A549 (cell line): ENCODE measurements around the gene CEP72. TPM values are rescaled to one million over a fixed set of nuclear protein-coding genes. Genes with fewer than 3 reads are reported as not detected.

Source experiments
- ATAC-seq, 2 experiments: fragments of 200-7000 bp in 1 of 2; fragments of >200 bp in 1 of 2; cut with Nextera tagmentation in 1 of 2; cut with Tn5 transposase in 1 of 2; 3 replicates each; pipeline versions ENCODE4 v1.8.0 to v1.9.1; 2018 to 2020; ENCODE audit warnings: mild to moderate bottlenecking in 1 of 2, moderate library complexity in 1 of 2
- CTCF ChIA-PET: fragments of 300-600 bp; sonication (Branson Sonifier 250); formaldehyde crosslinking; extraction: SDS; loops from one replicate; lab custom pipeline; 2021; ENCODE audit warnings: antibody characterized with exemption, inconsistent platforms; lab: Yijun Ruan, JAX
- POLR2A ChIA-PET: fragments of 350-600 bp; formaldehyde crosslinking; extraction: SDS; loops from one replicate; lab custom pipeline; 2021; ENCODE audit warnings: antibody characterized with exemption, inconsistent platforms; lab: Yijun Ruan, JAX
- DNase-seq, 2 experiments: peaks; one replicate each; pipeline versions ENCODE4 v3.0.0 to v3.0.0-alpha.2; 2011 to 2016; ENCODE audit warnings: low read depth in 1 of 2, low spot score in 1 of 2
- FAIRE-seq: peaks from 2 replicates; lab custom pipeline; 2011; peaks lifted over from hg19 to GRCh38; lab: Jason Lieb, UNC
- H3K27ac ChIP-seq, 2 experiments: fragments of >200 bp; sonication (Bioruptor Twin); formaldehyde crosslinking; 3 replicates each; pipeline ENCODE4 v1.5.1; 2016 to 2017
- H3K4me1 ChIP-seq: fragments of >200 bp; sonication (Bioruptor Twin); formaldehyde crosslinking; 3 replicates; pipeline ENCODE4 v1.6.1; 2016
- H3K4me2 ChIP-seq: fragments of >200 bp; sonication (Bioruptor Twin); formaldehyde crosslinking; 3 replicates; pipeline ENCODE4 v1.6.1; 2016
- H3K4me3 ChIP-seq: fragments of >200 bp; sonication (Bioruptor Twin); formaldehyde crosslinking; 3 replicates; pipeline ENCODE4 v1.5.1; 2016
- H3K9me3 ChIP-seq: fragments of >200 bp; sonication (Bioruptor Twin); formaldehyde crosslinking; 3 replicates; pipeline ENCODE4 v1.6.1; 2016
- CHD2 ChIP-seq: fragments of 150-350 bp; IDR thresholded peaks from 2 replicates; pipeline ENCODE4 v1.6.1; 2014; ENCODE audit warnings: low read length; ENCODE audit not compliant: partially characterized antibody
- EHMT2 ChIP-seq: fragments of 200-600 bp; sonication (generic); IDR thresholded peaks from 2 replicates; pipeline ENCODE4 v1.6.1; 2016; ENCODE audit warnings: antibody characterized with exemption, low read depth, mild to moderate bottlenecking, moderate library complexity
- ESRRA ChIP-seq: fragments of 150-350 bp; IDR thresholded peaks from 2 replicates; pipeline ENCODE4 v1.6.1; 2014; ENCODE audit warnings: mild to moderate bottlenecking, low read length, borderline replicate concordance
- HDAC2 ChIP-seq: fragments of 200-600 bp; sonication (generic); IDR thresholded peaks from 2 replicates; pipeline ENCODE4 v1.6.1; 2016
- HEYL ChIP-seq: fragments of 250-450 bp; sonication (Bioruptor Pico); IDR thresholded peaks from 2 replicates; pipeline ENCODE4 v1.8.0; 2021; ENCODE audit warnings: mild to moderate bottlenecking, moderate library complexity
- HOXA7 ChIP-seq: fragments of 250-450 bp; sonication (Bioruptor Pico); IDR thresholded peaks from 2 replicates; pipeline ENCODE4 v1.5.0; 2020; ENCODE audit warnings: mild to moderate bottlenecking, moderate library complexity
- HOXB13 ChIP-seq: fragments of 250-450 bp; sonication (Bioruptor Pico); IDR thresholded peaks from 2 replicates; pipeline ENCODE4 v1.5.0; 2020; ENCODE audit warnings: low read depth, mild to moderate bottlenecking, moderate library complexity
- HOXB5 ChIP-seq: fragments of 250-450 bp; sonication (Bioruptor Pico); IDR thresholded peaks from 2 replicates; pipeline ENCODE4 v1.5.0; 2020; ENCODE audit warnings: mild to moderate bottlenecking, moderate library complexity
- JUN ChIP-seq, 2 experiments: fragments of >200 bp; sonication (Bioruptor Twin); formaldehyde crosslinking; IDR thresholded peaks; 2 replicates in 1 of 2; 3 replicates in 1 of 2; pipeline ENCODE4 v1.6.1; 2016 to 2017
- JUNB ChIP-seq: fragments of >200 bp; sonication (Bioruptor Twin); formaldehyde crosslinking; IDR thresholded peaks from 2 replicates; pipeline ENCODE4 v1.6.1; 2016
- KDM1A ChIP-seq: fragments of 200-600 bp; sonication (generic); IDR thresholded peaks from 2 replicates; pipeline ENCODE4 v1.6.1; 2016; ENCODE audit warnings: low read depth, mild to moderate bottlenecking
- KDM5A ChIP-seq: fragments of 200-600 bp; sonication (generic); IDR thresholded peaks from 2 replicates; pipeline ENCODE4 v1.6.1; 2016; ENCODE audit warnings: antibody characterized with exemption, mild to moderate bottlenecking
- MAX ChIP-seq: IDR thresholded peaks from 2 replicates; pipeline ENCODE4 v1.6.1; 2012
- MAZ ChIP-seq: fragments of 150-350 bp; IDR thresholded peaks from 2 replicates; pipeline ENCODE4 v1.6.1; 2014; ENCODE audit warnings: antibody characterized with exemption, low read depth, low read length, borderline replicate concordance
- MYC ChIP-seq: IDR thresholded peaks from 2 replicates; pipeline ENCODE4 v1.6.1; 2012; ENCODE audit warnings: mild to moderate bottlenecking, inconsistent platforms, low read length, improper control_type of control experiment, borderline replicate concordance
- NR3C1 ChIP-seq: fragments of >200 bp; sonication (Bioruptor Twin); formaldehyde crosslinking; IDR thresholded peaks from 3 replicates; pipeline ENCODE4 v1.6.1; 2017
- PBX3 ChIP-seq: IDR thresholded peaks from 2 replicates; pipeline ENCODE4 v1.6.1; 2012
- RCOR1 ChIP-seq: fragments of 150-350 bp; IDR thresholded peaks from 2 replicates; pipeline ENCODE4 v1.6.1; 2014; ENCODE audit warnings: antibody characterized with exemption, low read length, low read depth
- TP53 ChIP-seq: fragments of 250-450 bp; sonication (Bioruptor Pico); IDR thresholded peaks from 2 replicates; pipeline ENCODE4 v1.5.0; 2021; ENCODE audit warnings: mild to moderate bottlenecking, moderate library complexity
- USF2 ChIP-seq: fragments of 450-650 bp; IDR thresholded peaks from 2 replicates; pipeline ENCODE4 v1.6.1; 2014; ENCODE audit warnings: antibody characterized with exemption
- ZFP36 ChIP-seq: fragments of 450-650 bp; IDR thresholded peaks from 2 replicates; pipeline ENCODE4 v1.6.1; 2014; ENCODE audit warnings: borderline replicate concordance; ENCODE audit not compliant: partially characterized antibody
- WGBS: methylation state at CpG from one replicate; pipeline ENCODE4 v1.1.6; 2017; ENCODE audit errors: missing lambda C conversion rate; 5-methylcytosine and 5-hydroxymethylcytosine counted together
- polyA plus RNA-seq, 4 experiments: library from polyadenylated mRNA; depleted of rRNA in 3 of 4; stranded (reverse); fragments of >200 nt; fragmentation: RNase III in 1 of 4; extraction: RNeasy Plus Mini Kit Qiagen cat#74134 plus additional on column Dnase treatment in 1 of 4; gene quantifications; 2 replicates in 3 of 4; 3 replicates in 1 of 4; pipeline ENCODE4 v1.2.3, GENCODE V29; 2011 to 2017
- TF ChIP-seq, protein P1 (sequence below): IDR thresholded peaks from 2 replicates; pipeline ENCODE4 v1.6.1; 2012; ENCODE audit warnings: low read depth, borderline replicate concordance
- TF ChIP-seq, protein P2 (sequence below): fragments of >200 bp; sonication (Bioruptor Twin); formaldehyde crosslinking; IDR thresholded peaks from 3 replicates; pipeline ENCODE4 v1.5.1; 2016

Gene CEP72
- polyA plus RNA-seq, 2 of the 4 experiments (the other 2 are of a cell fraction): 10.8 to 11.1 TPM

GRCh38 chr5:675111-675870 lies 63.2 kb downstream of the CEP72 start:
- TF ChIP-seq HOXA7 (CRISPR knock-in tag): no peak
- TF ChIP-seq USF2: no peak
- TF ChIP-seq, protein P1, sequence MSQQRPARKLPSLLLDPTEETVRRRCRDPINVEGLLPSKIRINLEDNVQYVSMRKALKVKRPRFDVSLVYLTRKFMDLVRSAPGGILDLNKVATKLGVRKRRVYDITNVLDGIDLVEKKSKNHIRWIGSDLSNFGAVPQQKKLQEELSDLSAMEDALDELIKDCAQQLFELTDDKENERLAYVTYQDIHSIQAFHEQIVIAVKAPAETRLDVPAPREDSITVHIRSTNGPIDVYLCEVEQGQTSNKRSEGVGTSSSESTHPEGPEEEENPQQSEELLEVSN: no peak
- TF ChIP-seq JUN (IDR thresholded peaks at IDR 0.05): no peak
- TF ChIP-seq JUNB: no peak
- no peak for TF ChIP-seq ZFP36
- TF ChIP-seq MAZ: no peak
- no peak for TF ChIP-seq HEYL (CRISPR knock-in tag)
- TF ChIP-seq ESRRA: no peak
- no peak for TF ChIP-seq MYC
- TF ChIP-seq HDAC2: no peak
- no peak for TF ChIP-seq KDM5A
- TF ChIP-seq, protein P2, sequence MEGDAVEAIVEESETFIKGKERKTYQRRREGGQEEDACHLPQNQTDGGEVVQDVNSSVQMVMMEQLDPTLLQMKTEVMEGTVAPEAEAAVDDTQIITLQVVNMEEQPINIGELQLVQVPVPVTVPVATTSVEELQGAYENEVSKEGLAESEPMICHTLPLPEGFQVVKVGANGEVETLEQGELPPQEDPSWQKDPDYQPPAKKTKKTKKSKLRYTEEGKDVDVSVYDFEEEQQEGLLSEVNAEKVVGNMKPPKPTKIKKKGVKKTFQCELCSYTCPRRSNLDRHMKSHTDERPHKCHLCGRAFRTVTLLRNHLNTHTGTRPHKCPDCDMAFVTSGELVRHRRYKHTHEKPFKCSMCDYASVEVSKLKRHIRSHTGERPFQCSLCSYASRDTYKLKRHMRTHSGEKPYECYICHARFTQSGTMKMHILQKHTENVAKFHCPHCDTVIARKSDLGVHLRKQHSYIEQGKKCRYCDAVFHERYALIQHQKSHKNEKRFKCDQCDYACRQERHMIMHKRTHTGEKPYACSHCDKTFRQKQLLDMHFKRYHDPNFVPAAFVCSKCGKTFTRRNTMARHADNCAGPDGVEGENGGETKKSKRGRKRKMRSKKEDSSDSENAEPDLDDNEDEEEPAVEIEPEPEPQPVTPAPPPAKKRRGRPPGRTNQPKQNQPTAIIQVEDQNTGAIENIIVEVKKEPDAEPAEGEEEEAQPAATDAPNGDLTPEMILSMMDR: no peak
- no peak for TF ChIP-seq MAX
- TF ChIP-seq EHMT2: no peak
- TF ChIP-seq KDM1A: no peak
- TF ChIP-seq HOXB13: no peak
- Histone ChIP-seq H3K4me3 (no peak overlapping the region), H3K27ac (no peak overlapping the region), H3K4me1 (peaks cover 31% of the 10 kb centered on the region), H3K9me3 (no peaks in the 10 kb centered on the region), H3K4me2 (no peak overlapping the region)
- FAIRE-seq (no peak), ATAC-seq (no peak), DNase-seq (no peak)
- WGBS: 81% methylated on average over 3 of the region's 20 CpGs
- CTCF ChIA-PET: interaction anchor here (1.5 to 2.2 kb wide), 3 partner anchors 228 to 493 kb away, joined by 4 to 9 read pairs (median 4); no protein-coding TSS in a partner anchor
- POLR2A ChIA-PET: no interaction called here

DNA sequence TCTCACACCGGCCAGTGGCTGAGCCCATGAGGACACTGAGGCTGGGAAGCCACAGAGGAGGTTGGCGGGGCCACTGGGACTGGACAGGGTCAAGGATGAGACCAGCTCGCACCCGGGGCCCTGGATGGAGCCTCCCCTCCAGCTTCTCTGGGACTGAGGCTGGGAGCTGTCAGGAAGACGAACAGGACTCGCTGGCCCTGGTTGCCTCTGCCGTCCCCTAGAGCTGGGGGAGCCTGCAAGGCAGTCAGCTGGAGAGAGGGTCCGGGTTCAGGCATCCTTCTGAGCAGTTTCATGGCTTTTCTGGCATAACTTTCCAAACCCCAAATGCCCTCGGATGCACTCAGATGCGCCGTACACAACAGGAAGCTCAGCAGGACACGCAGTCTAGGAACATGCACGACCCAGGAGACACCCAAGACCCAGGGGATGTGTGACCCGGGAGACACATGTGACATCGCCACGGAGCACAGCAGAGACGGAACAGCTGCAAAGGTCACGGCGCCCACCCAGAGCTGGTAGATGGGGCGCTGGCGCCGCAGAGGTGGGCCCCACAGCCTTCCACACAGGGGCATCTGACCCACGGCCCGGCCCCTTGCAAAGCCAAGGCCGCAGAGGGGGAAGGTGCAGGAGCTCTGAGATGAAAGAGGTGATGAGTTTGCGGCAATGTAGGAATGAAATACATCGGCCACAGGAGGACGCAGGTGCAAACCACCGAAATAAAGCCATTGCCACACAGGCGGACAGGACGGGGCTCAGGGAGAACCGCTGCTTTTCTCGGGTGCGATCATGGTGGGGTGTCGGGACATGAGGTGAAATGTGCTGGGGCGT lies 63.9 kb downstream of the CEP72 start:
- WGBS: 77% methylated on average over 29 of the region's 36 CpGs
- Histone ChIP-seq H3K4me3 (no peak overlapping the region), H3K4me1 (peaks cover 30% of the 10 kb centered on the region), H3K9me3 (no peaks in the 10 kb centered on the region), H3K4me2 (no peak overlapping the region), H3K27ac (no peak overlapping the region)
- no peak for DNase-seq
- no peak for FAIRE-seq
- ATAC-seq: no peak
- ChIA-PET CTCF (interaction anchor here (1.5 to 2.2 kb wide), 3 partner anchors 226 to 492 kb away, joined by 3 to 9 read pairs (median 4); no protein-coding TSS in a partner anchor), POLR2A (no interaction called here)
- TF ChIP-seq KDM1A (no peak), RCOR1 (no peak), EHMT2 (no peak), PBX3 (no peak), TP53 (no peak), HEYL (CRISPR knock-in tag) (no peak), CHD2 (no peak), NR3C1 (no peak), HOXB5 (CRISPR knock-in tag) (no peak)
